PC-3 (cell line): ENCODE measurements around the gene CLEC16A.

Experiments
- EZH2 ChIP-seq: fragments of 300-600 bp; sonication (generic); IDR thresholded peaks from one replicate; pipeline ENCODE4 v1.6.1; 2017; ENCODE audit warnings: antibody characterized with exemption, mild to moderate bottlenecking, low read length; ENCODE audit not compliant: unreplicated experiment
- EZH2phosphoT487 ChIP-seq: fragments of 300-600 bp; sonication (generic); IDR thresholded peaks from 2 replicates; pipeline ENCODE4 v1.6.1; 2018; ENCODE audit warnings: mild to moderate bottlenecking, antibody characterized with exemption, low read length, borderline replicate concordance
- TF ChIP-seq, protein P1 (sequence below): fragments of 300-600 bp; sonication (generic); conservative IDR thresholded peaks from 2 replicates; pipeline ENCODE4 v1.5.1; 2017; ENCODE audit warnings: antibody characterized with exemption, low read depth, mild to moderate bottlenecking, low read length

DNA sequence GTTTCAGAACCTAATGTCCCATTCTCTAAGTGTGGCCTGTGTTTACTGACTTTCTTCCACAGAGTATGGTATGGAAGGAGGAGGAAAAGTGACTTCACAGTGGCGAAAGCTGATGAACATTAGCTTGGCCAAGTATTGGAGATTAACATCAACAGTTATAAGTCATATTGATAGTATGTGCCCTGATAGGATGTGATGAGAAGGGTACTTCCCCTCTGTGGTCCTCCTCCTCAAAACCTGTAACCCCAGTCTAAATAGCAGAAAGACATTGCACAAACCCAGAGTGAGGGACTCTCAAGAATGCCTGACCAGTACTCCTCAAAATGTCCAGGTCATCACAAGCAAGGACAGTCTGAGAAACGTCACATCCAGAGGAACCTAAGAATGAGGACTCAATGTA is 73.1 kb downstream of the CLEC16A start:
- TF ChIP-seq, protein P1, sequence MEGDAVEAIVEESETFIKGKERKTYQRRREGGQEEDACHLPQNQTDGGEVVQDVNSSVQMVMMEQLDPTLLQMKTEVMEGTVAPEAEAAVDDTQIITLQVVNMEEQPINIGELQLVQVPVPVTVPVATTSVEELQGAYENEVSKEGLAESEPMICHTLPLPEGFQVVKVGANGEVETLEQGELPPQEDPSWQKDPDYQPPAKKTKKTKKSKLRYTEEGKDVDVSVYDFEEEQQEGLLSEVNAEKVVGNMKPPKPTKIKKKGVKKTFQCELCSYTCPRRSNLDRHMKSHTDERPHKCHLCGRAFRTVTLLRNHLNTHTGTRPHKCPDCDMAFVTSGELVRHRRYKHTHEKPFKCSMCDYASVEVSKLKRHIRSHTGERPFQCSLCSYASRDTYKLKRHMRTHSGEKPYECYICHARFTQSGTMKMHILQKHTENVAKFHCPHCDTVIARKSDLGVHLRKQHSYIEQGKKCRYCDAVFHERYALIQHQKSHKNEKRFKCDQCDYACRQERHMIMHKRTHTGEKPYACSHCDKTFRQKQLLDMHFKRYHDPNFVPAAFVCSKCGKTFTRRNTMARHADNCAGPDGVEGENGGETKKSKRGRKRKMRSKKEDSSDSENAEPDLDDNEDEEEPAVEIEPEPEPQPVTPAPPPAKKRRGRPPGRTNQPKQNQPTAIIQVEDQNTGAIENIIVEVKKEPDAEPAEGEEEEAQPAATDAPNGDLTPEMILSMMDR = no peak
- TF ChIP-seq EZH2 (no peak), EZH2phosphoT487 (no peak)
